Measurements from ENCODE around the gene PCDHA3.
"Not testable (repeated sequence)": the region's sequence is repeated elsewhere in the genome, so short reads cannot be mapped to it uniquely, and the experiment has no call there.

- TF ChIP-seq, protein P1, sequence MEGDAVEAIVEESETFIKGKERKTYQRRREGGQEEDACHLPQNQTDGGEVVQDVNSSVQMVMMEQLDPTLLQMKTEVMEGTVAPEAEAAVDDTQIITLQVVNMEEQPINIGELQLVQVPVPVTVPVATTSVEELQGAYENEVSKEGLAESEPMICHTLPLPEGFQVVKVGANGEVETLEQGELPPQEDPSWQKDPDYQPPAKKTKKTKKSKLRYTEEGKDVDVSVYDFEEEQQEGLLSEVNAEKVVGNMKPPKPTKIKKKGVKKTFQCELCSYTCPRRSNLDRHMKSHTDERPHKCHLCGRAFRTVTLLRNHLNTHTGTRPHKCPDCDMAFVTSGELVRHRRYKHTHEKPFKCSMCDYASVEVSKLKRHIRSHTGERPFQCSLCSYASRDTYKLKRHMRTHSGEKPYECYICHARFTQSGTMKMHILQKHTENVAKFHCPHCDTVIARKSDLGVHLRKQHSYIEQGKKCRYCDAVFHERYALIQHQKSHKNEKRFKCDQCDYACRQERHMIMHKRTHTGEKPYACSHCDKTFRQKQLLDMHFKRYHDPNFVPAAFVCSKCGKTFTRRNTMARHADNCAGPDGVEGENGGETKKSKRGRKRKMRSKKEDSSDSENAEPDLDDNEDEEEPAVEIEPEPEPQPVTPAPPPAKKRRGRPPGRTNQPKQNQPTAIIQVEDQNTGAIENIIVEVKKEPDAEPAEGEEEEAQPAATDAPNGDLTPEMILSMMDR (IDR thresholded peaks at IDR 0.05): not testable (repeated sequence)
- not testable (repeated sequence) for TF ChIP-seq POLR2A (IDR thresholded peaks at IDR 0.05)
Observed at GRCh38 chr5:140829511-140830501, 28.9 kb downstream of the PCDHA3 start.

Measured in thyroid gland (tissue), 4 donors.